GM10248 (cell line): Measurements from ENCODE around the gene EXOSC1.

Experiments used
- CTCF ChIA-PET: fragments of 300-600 bp; sonication (Branson Sonifier 250); formaldehyde crosslinking; extraction: SDS; loops from one replicate; lab custom pipeline; 2021; ENCODE audit warnings: antibody characterized with exemption; lab: Yijun Ruan, JAX
- POLR2A ChIA-PET: fragments of 350-650 bp; sonication (Branson Sonifier 250); formaldehyde crosslinking; extraction: SDS; loops from one replicate; lab custom pipeline; 2020; ENCODE audit warnings: antibody characterized with exemption; lab: Yijun Ruan, JAX
- DNase-seq: peaks from one replicate; pipeline ENCODE4 v3.0.0; 2012; ENCODE audit errors: extremely low spot score
- CTCF ChIP-seq: IDR thresholded peaks from 2 replicates; pipeline ENCODE4 v1.5.1; 2012; ENCODE audit warnings: mild to moderate bottlenecking, low read depth; ENCODE audit errors: extremely low read depth, missing control alignments, control extremely low read depth

Gene EXOSC1

GRCh38 chr10:97434557-97434956, 11.2 kb downstream of the EXOSC1 start:
- ChIA-PET POLR2A (interaction anchor here (0.6 to 0.9 kb wide), 3 partner anchors 32 to 571 kb away, joined by 3 to 5 read pairs (median 3); no protein-coding TSS in a partner anchor), CTCF (interaction anchor here (1.0 to 2.1 kb wide), 2 partner anchors 10 to 28 kb away, joined by 3 to 5 read pairs; no protein-coding TSS in a partner anchor)
- no peak for TF ChIP-seq CTCF
- no peak for DNase-seq

GRCh38 chr10:97434055-97434454, 11.8 kb downstream of the EXOSC1 start:
- ChIA-PET POLR2A (interaction anchor here (0.6 to 0.9 kb wide), 2 partner anchors 32 to 571 kb away, joined by 3 to 5 read pairs; no protein-coding TSS in a partner anchor), CTCF (interaction anchor here (1.0 to 2.1 kb wide), 2 partner anchors 11 to 27 kb away, joined by 3 to 5 read pairs; no protein-coding TSS in a partner anchor)
- no peak for DNase-seq
- no peak for TF ChIP-seq CTCF

- no peak for TF ChIP-seq CTCF
- DNase-seq, result no peak
- ChIA-PET POLR2A (interaction anchor here (0.6 kb wide), 1 partner anchor 26 kb away, joined by 5 read pairs; no protein-coding TSS in a partner anchor), CTCF (interaction anchor here (0.9 kb wide), 1 partner anchor 22 kb away, joined by 3 read pairs; no protein-coding TSS in a partner anchor)
Observed at GRCh38 chr10:97428572-97428981, 17.2 kb downstream of the EXOSC1 start.

- POLR2A ChIA-PET, result interaction anchor here (0.6 kb wide), 4 partner anchors 15 to 138 kb away, joined by 4 to 5 read pairs (median 4); no protein-coding TSS in a partner anchor
- CTCF ChIA-PET, result interaction anchor here (0.9 to 1.5 kb wide), 2 partner anchors 15 to 21 kb away, joined by 3 to 4 read pairs; no protein-coding TSS in a partner anchor
- TF ChIP-seq CTCF, result no peak
- no peak for DNase-seq
Observed at GRCh38 chr10:97427571-97428179, 18.1 kb downstream of the EXOSC1 start.

GRCh38 chr10:97426776-97427570, 18.8 kb downstream of the EXOSC1 start:
- ChIA-PET CTCF (interaction anchor here (1.5 kb wide), 1 partner anchor 15 kb away, joined by 4 read pairs; no protein-coding TSS in a partner anchor), POLR2A (interaction anchor here (0.6 kb wide), 3 partner anchors 14 to 138 kb away, joined by 4 to 5 read pairs (median 4); no protein-coding TSS in a partner anchor)
- DNase-seq, result no peak

More at GRCh38 chr10:97426776-97427570, 18.8 kb downstream of the EXOSC1 start:
- TF ChIP-seq CTCF, result no peak
